Peyer's patch (tissue), 4 donors: Measurements from ENCODE around the gene NAGPA.

ENCODE experiments used
- POLR2A ChIP-seq, 2 donors: fragments of 450-650 bp; IDR thresholded peaks; one replicate each; pipeline ENCODE4 v1.5.1; 2017; ENCODE audit warnings: antibody characterized with exemption in 2 of 2, mild to moderate bottlenecking in 2 of 2, moderate library complexity in 2 of 2
- TF ChIP-seq, protein P1 (sequence below), 6 experiments: fragments of 450-650 bp in 4 of 6; fragments of 200-600 bp in 2 of 6; sonication (generic) in 1 of 6; IDR thresholded peaks; one replicate each; pipeline ENCODE4 v1.5.1; 2017 to 2019; ENCODE audit warnings: antibody characterized with exemption in 6 of 6, mild to moderate bottlenecking in 3 of 6, moderate library complexity in 1 of 6

DNA sequence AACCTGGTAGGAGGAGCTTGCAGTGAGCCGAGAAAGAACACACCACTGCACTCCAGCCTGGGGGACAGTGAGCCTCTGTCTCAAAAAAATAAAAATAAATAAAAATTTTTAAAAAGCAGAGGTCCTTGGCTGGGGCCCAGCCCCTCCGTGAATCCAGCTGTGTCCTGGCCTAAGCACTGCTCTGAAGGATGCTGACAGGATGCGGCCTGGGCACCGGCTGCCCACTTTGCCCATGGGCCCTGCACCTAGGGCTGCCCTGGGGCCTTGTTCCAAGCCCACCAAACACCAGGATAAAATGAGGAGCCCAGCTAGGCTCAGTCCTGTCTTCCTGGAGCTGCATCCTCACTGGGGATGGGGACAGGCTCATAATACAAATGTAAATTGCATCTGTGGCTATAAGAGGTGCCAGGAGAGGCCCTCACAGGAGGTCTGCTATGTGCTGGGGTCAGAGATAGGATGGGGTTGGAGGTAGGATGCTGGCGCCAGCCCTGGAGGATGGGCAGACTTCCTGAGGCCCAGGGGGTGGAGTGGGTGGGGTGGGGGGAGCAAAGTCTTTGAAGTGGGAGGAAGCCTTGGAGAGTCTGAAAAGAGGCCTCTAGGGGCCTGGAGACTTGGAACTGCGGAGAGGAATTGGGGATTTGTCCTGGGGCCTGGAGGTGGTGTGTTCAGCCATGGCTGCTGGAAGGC is 25.8 kb upstream of the NAGPA start:
- TF ChIP-seq, protein P1, sequence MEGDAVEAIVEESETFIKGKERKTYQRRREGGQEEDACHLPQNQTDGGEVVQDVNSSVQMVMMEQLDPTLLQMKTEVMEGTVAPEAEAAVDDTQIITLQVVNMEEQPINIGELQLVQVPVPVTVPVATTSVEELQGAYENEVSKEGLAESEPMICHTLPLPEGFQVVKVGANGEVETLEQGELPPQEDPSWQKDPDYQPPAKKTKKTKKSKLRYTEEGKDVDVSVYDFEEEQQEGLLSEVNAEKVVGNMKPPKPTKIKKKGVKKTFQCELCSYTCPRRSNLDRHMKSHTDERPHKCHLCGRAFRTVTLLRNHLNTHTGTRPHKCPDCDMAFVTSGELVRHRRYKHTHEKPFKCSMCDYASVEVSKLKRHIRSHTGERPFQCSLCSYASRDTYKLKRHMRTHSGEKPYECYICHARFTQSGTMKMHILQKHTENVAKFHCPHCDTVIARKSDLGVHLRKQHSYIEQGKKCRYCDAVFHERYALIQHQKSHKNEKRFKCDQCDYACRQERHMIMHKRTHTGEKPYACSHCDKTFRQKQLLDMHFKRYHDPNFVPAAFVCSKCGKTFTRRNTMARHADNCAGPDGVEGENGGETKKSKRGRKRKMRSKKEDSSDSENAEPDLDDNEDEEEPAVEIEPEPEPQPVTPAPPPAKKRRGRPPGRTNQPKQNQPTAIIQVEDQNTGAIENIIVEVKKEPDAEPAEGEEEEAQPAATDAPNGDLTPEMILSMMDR (IDR thresholded peaks at IDR 0.05): no peak
- TF ChIP-seq POLR2A (IDR thresholded peaks at IDR 0.05): no peak
